Activated gamma-delta T cell treated with anti-CD3 and anti-CD28 coated beads, Interleukin-2, amount 50 U/mL, for 16 hours (primary cell): ENCODE results near the gene PLP1.

Source experiments
- DNase-seq: peaks from one replicate; pipeline ENCODE4 v3.0.0-alpha.2; 2020; ENCODE audit warnings: low read depth

Gene PLP1

GRCh38 chrX:103830848-103831247, 54.2 kb downstream of the PLP1 start:
- DNase-seq, result no peak

GRCh38 chrX:103831342-103831802, 54.7 kb downstream of the PLP1 start:
- DNase-seq, result no peak

- peak; percentile 39 for DNase-seq
These were observed 55.3 kb downstream of the PLP1 start, which contains the start of gene RAB9B for GRCh38 chrX:103831803-103832544. RAB9B (minus strand) TSS chrX:103832257; CDS start chrX:103825784, 6,473 bp downstream.

- no peak for DNase-seq
These were observed 62.8 kb downstream of the PLP1 start for GRCh38 chrX:103839404-103839803.
